HepG2 (cell line): Measurements from ENCODE around the gene TTC23. TPM values are rescaled to one million over a fixed set of nuclear protein-coding genes. Genes with fewer than 3 reads are reported as not detected.

Experiments used
- ATAC-seq: fragments of 200-7000 bp; cut with Tn5 transposase; 3 replicates; pipeline ENCODE4 v1.9.1; 2020; ENCODE audit warnings: mild to moderate bottlenecking, moderate library complexity
- BruUV-seq: library from RNA; stranded (reverse); fragments of 400-500 nt; replicated peaks from 2 replicates; lab custom pipeline; 2021; lab: Mats Ljungman, UMichigan
- CTCF ChIA-PET: fragments of 300-600 bp; formaldehyde crosslinking; extraction: SDS; loops from one replicate; lab custom pipeline; 2021; ENCODE audit warnings: low total read pairs, inconsistent platforms, low intra/inter-chr PET ratio; lab: Yijun Ruan, JAX
- POLR2A ChIA-PET: fragments of 350-600 bp; sonication (Branson Sonifier 250); formaldehyde crosslinking; loops from one replicate; lab custom pipeline; 2020; ENCODE audit warnings: antibody characterized with exemption, inconsistent platforms; lab: Yijun Ruan, JAX
- DNase-seq: peaks from one replicate; pipeline ENCODE4 v3.0.0-alpha.2; 2015; ENCODE audit warnings: low spot score
- FAIRE-seq: peaks from 3 replicates; lab custom pipeline; 2011; peaks lifted over from hg19 to GRCh38; lab: Jason Lieb, UNC
- H2AFZ ChIP-seq: one replicate; pipeline ENCODE4 v1.6.1; 2011; ENCODE audit warnings: low read length, inconsistent platforms
- H3K27ac ChIP-seq: fragments of 300-600 bp; 3 replicates; pipeline ENCODE4 v1.8.0; 2011; ENCODE audit warnings: mixed run types, mild to moderate bottlenecking, mixed read lengths, low read length, inconsistent platforms; ENCODE audit not compliant: insufficient read depth; ENCODE audit errors: extremely low read length
- H3K27me3 ChIP-seq, 2 experiments: fragments of 200-600 bp in 1 of 2; 2 replicates in 1 of 2; 3 replicates in 1 of 2; pipeline versions ENCODE4 v1.6.0 to v1.8.0; 2011; ENCODE audit warnings: low read length in 2 of 2, mild to moderate bottlenecking in 2 of 2, moderate library complexity in 2 of 2, inconsistent platforms in 1 of 2; ENCODE audit not compliant: insufficient read depth in 2 of 2, control insufficient read depth in 1 of 2
- H3K36me3 ChIP-seq, 2 experiments: fragments of 200-600 bp in 1 of 2; replicated peaks in 1 of 2; 2 replicates in 1 of 2; 3 replicates in 1 of 2; pipeline versions ENCODE4 v1.5.1 to v1.8.0; 2011; ENCODE audit warnings: low read length in 2 of 2, inconsistent platforms in 1 of 2; ENCODE audit not compliant: insufficient read depth in 2 of 2, control insufficient read depth in 1 of 2
- H3K4me1 ChIP-seq: 2 replicates; pipeline ENCODE4 v1.5.1; 2012; ENCODE audit warnings: low read length, inconsistent platforms; ENCODE audit not compliant: insufficient read depth
- H3K4me2 ChIP-seq: 2 replicates; pipeline ENCODE4 v1.6.0; 2011; ENCODE audit warnings: low read depth, low read length, inconsistent platforms
- H3K4me3 ChIP-seq, 3 experiments: fragments of 200-600 bp in 1 of 3; sonication (generic), shearing (Covaris generic) in 1 of 3; replicated peaks in 1 of 3; 2 replicates each; pipeline ENCODE4 v1.5.1; 2011 to 2016; ENCODE audit warnings: low read length in 3 of 3, inconsistent platforms in 2 of 3, low read depth in 2 of 3, mild to moderate bottlenecking in 2 of 3, control low read depth in 1 of 3, mixed read lengths in 1 of 3; ENCODE audit not compliant: insufficient read depth in 1 of 3
- H3K79me2 ChIP-seq: one replicate; pipeline ENCODE4 v1.6.1; 2011; ENCODE audit warnings: low read length, inconsistent platforms; ENCODE audit not compliant: insufficient read depth
- H3K9ac ChIP-seq: 2 replicates; pipeline ENCODE4 v1.6.0; 2011; ENCODE audit warnings: mild to moderate bottlenecking, low read depth, low read length, inconsistent platforms; ENCODE audit not compliant: insufficient read depth
- H3K9me3 ChIP-seq: 2 replicates; pipeline ENCODE4 v1.5.1; 2012; ENCODE audit warnings: mild to moderate bottlenecking, low read length
- H4K20me1 ChIP-seq: 2 replicates; pipeline ENCODE4 v1.6.0; 2011; ENCODE audit warnings: inconsistent platforms, mild to moderate bottlenecking, low read length, moderate library complexity; ENCODE audit not compliant: insufficient read depth
- HOXD1 ChIP-seq: sonication (generic); formaldehyde crosslinking; IDR thresholded peaks from 2 replicates; pipeline ENCODE4 v1.5.0; 2020; ENCODE audit warnings: missing genetic modification reagents
- KLF11 ChIP-seq: IDR thresholded peaks from 2 replicates; pipeline ENCODE4 v1.6.1; 2016; ENCODE audit warnings: missing compliant biosample characterization
- RBAK ChIP-seq: sonication (generic); formaldehyde crosslinking; IDR thresholded peaks from 2 replicates; pipeline ENCODE4 v1.5.1; 2020; ENCODE audit warnings: mild to moderate bottlenecking, missing genetic modification reagents
- WGBS: methylation state at CpG from one replicate; pipeline ENCODE4 v1.1.6; 2017; ENCODE audit warnings: low lambda C conversion rate; 5-methylcytosine and 5-hydroxymethylcytosine counted together
- in situ Hi-C: cut with HindIII; loops from 2 replicates; pipeline ENCODE4 v1.10.0; 2017; ENCODE audit warnings: low pct_unique_long_range_greater_than_20kb; ENCODE audit not compliant: extremely low pct_ligation_motif_present
- intact Hi-C: fragments of 100-400 bp; cut with micrococcal nuclease; formaldehyde crosslinking; loops from one replicate; pipeline ENCODE4 v1.10.0; 2022; ENCODE audit not compliant: unreplicated experiment
- polyA plus RNA-seq, 8 experiments: library from polyadenylated mRNA; depleted of rRNA in 3 of 8; stranded (reverse) in 7 of 8; unstranded in 1 of 8; fragments of >200 nt; fragmentation: Illumina TruSeq in 4 of 8; extraction: Trizol in 4 of 8; gene quantifications; 2 replicates each; pipeline versions ENCODE4 v1.2.1 to v1.2.3, GENCODE V29; 2011 to 2016; ENCODE audit warnings: low read depth in 4 of 8, missing spikeins in 1 of 8, mixed read lengths in 1 of 8; ENCODE audit not compliant: insufficient read depth in 1 of 8
- total RNA-seq, 5 experiments: library from RNA; depleted of rRNA; stranded (reverse); fragments of >200 nt; fragmentation: Illumina TruSeq; extraction: Trizol; gene quantifications; 2 replicates each; pipeline ENCODE4 v1.2.3, GENCODE V29; 2016; ENCODE audit warnings: low read depth in 1 of 5
- TF ChIP-seq, protein P1 (sequence below): conservative IDR thresholded peaks from 2 replicates; pipeline ENCODE4 v1.6.1; 2018; ENCODE audit warnings: missing genetic modification reagents
- TF ChIP-seq, protein P2 (sequence below): IDR thresholded peaks from 2 replicates; pipeline ENCODE4 v1.6.1; 2016; ENCODE audit warnings: mild to moderate bottlenecking, missing biosample characterization, missing genetic modification reagents
- TF ChIP-seq, protein P3 (sequence below): sonication (generic); formaldehyde crosslinking; IDR thresholded peaks from 2 replicates; pipeline ENCODE4 v1.4.0; 2020; ENCODE audit warnings: missing genetic modification reagents

The TTC23 gene
- total and polyA plus RNA-seq, 2 of the 13 experiments (the other 11 are each of a cell fraction or from before 2014, with no cell fraction given): 1.6 to 11.7 TPM

DNA sequence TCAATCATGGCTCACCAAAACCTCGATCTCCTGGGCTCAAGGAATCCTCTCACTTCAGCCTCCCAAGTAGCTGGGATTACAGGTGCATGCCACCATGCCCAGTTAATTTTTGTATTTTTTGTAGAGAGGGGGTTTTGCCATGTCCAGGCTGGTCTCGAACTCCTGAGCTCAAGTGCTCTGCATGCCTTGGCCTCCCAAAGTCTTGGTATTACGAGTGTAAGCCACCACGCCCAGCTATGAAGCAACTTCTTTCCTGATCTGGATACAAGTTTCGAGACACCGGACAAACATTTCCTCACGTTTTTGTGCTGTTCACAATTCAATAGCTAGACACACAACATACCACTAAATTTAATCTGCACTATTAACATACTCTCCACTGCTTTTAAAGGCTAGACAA is 147.9 kb downstream of the TTC23 start:
- TF ChIP-seq KLF11 (CRISPR knock-in tag) (no peak), HOXD1 (no peak), RBAK (no peak)
- TF ChIP-seq, protein P1, sequence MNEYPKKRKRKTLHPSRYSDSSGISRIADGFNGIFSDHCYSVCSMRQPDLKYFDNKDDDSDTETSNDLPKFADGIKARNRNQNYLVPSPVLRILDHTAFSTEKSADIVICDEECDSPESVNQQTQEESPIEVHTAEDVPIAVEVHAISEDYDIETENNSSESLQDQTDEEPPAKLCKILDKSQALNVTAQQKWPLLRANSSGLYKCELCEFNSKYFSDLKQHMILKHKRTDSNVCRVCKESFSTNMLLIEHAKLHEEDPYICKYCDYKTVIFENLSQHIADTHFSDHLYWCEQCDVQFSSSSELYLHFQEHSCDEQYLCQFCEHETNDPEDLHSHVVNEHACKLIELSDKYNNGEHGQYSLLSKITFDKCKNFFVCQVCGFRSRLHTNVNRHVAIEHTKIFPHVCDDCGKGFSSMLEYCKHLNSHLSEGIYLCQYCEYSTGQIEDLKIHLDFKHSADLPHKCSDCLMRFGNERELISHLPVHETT (CRISPR knock-in tag): no peak
- TF ChIP-seq, protein P2, sequence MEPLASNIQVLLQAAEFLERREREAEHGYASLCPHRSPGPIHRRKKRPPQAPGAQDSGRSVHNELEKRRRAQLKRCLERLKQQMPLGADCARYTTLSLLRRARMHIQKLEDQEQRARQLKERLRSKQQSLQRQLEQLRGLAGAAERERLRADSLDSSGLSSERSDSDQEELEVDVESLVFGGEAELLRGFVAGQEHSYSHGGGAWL (CRISPR knock-in tag): no peak
- TF ChIP-seq, protein P3, sequence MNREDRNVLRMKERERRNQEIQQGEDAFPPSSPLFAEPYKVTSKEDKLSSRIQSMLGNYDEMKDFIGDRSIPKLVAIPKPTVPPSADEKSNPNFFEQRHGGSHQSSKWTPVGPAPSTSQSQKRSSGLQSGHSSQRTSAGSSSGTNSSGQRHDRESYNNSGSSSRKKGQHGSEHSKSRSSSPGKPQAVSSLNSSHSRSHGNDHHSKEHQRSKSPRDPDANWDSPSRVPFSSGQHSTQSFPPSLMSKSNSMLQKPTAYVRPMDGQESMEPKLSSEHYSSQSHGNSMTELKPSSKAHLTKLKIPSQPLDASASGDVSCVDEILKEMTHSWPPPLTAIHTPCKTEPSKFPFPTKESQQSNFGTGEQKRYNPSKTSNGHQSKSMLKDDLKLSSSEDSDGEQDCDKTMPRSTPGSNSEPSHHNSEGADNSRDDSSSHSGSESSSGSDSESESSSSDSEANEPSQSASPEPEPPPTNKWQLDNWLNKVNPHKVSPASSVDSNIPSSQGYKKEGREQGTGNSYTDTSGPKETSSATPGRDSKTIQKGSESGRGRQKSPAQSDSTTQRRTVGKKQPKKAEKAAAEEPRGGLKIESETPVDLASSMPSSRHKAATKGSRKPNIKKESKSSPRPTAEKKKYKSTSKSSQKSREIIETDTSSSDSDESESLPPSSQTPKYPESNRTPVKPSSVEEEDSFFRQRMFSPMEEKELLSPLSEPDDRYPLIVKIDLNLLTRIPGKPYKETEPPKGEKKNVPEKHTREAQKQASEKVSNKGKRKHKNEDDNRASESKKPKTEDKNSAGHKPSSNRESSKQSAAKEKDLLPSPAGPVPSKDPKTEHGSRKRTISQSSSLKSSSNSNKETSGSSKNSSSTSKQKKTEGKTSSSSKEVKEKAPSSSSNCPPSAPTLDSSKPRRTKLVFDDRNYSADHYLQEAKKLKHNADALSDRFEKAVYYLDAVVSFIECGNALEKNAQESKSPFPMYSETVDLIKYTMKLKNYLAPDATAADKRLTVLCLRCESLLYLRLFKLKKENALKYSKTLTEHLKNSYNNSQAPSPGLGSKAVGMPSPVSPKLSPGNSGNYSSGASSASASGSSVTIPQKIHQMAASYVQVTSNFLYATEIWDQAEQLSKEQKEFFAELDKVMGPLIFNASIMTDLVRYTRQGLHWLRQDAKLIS (CRISPR knock-in tag): no peak
- H2AFZ ChIP-seq: no peak overlapping the region
- peaks cover 14 to 52% of the 10 kb centered on the region in 2 experiments for H3K27me3 ChIP-seq
- POLR2A ChIA-PET: no interaction called here
- H3K4me2 ChIP-seq: no peak overlapping the region
- no peaks in the 10 kb centered on the region for H4K20me1 ChIP-seq
- H3K9me3 ChIP-seq: no peaks in the 10 kb centered on the region
- WGBS: 33% methylated on average over 7 of the region's 7 CpGs
- no peaks in the 10 kb centered on the region for H3K79me2 ChIP-seq
- no TSS peak for BruUV-seq
- H3K4me1 ChIP-seq: peaks cover 19% of the 10 kb centered on the region
- H3K36me3 ChIP-seq: no peaks in the 10 kb centered on the region
- DNase-seq: no peak
- ATAC-seq: no peak
- CTCF ChIA-PET: interaction anchor here (2.3 kb wide), 1 partner anchor 112 kb away, joined by 35 read pairs; no protein-coding TSS in a partner anchor
- no peak overlapping the region for H3K9ac ChIP-seq
- no peak overlapping the region for H3K27ac ChIP-seq
- no peak for FAIRE-seq
- H3K4me3 ChIP-seq: no peak overlapping the region
- intact Hi-C loops (loop anchor here (2.0 kb wide), 1 partner anchor 29 kb away; no protein-coding TSS in a partner anchor), in situ Hi-C loops (loop anchor here (5.0 kb wide), 1 partner anchor 111 kb away; no protein-coding TSS in a partner anchor)
